GM12874 (cell line): Measurements from ENCODE around the gene ABCC8.

Experiments used
- CTCF ChIP-seq: IDR thresholded peaks from 2 replicates; pipeline ENCODE4 v1.5.1; 2011; ENCODE audit warnings: low read depth, mild to moderate bottlenecking, control low read depth, low read length, moderate library complexity; ENCODE audit not compliant: insufficient read depth

The ABCC8 gene

GRCh38 chr11:17518366-17518765 is 41.7 kb upstream of the ABCC8 start:
- TF ChIP-seq CTCF, result no peak

GRCh38 chr11:17517186-17517585 is 40.5 kb upstream of the ABCC8 start:
- no peak for TF ChIP-seq CTCF

DNA sequence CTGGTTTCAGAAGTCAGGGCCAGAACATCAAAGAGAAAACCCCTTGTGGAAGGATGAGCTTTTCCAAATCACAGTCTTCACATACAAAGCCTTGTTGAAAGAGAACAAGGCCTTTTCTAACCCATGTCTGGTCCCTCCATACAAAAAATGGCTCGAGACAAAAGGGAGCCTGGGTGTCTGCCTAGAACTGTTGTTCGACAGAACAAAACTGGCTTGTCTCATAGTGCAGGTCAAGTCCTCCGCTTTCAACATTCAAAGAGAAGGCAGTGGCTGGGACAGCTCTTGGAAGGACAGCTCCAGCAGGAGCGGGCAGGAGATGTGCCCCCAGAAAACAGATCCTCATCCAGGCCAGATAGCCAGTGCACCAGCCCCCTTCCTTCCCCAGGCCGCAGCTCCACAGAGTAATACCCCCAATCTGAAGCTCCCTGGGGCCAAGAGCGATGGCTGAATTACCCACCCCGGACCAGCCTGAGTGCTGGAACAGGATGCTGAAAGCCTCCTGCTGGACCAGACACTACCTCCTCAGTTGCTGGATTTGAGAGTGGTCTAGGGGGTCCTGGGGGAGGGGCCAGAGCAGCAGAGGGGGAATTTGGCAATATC is 40.0 kb upstream of the ABCC8 start:
- TF ChIP-seq CTCF, result no peak

GRCh38 chr11:17515443-17516176 is 39.0 kb upstream of the ABCC8 start:
- TF ChIP-seq CTCF, result no peak

DNA sequence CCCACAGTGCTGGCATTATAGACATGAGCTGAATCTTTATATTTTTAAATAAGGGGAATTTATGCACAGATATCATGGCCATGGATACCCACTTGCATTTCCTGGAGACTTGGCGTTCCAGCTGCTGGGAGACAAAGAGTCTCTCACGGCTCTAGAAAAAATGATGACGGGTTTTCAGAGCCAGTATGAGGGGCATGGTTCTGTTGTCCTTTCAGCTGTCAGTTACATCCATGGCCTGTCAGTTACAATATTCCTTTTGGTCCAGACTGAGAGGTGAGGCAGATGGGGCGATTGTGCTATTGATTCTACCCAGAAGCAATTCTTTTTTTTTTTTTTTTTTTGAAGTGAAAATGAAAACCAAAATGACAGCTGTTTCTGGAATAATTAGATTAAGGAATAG is 37.8 kb upstream of the ABCC8 start:
- no peak for TF ChIP-seq CTCF

DNA sequence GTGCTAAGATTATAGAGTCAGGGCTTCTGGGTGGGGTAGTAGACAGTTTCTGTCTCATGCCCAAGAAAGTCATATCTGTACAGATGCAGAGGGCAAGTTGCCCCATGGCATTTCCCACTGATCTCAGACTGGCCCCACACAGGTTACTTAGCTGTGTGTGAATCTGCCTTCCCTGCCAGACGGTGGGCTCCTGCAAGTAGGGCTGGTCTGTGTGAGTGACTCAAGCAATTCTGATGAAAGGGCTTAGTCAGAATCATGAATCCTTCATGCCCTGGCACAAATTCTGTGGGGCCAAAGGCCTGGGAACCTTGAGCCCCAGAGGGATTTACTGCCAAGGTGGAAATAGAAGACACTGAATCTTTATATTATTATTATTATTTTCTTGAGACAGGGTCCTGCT is 37.2 kb upstream of the ABCC8 start:
- TF ChIP-seq CTCF, result no peak

- no peak for TF ChIP-seq CTCF
Measured at GRCh38 chr11:17512101-17512500, 35.5 kb upstream of the ABCC8 start.
